ENCODE measurements around the gene ARID3A. TPM values are rescaled to one million over a fixed set of nuclear protein-coding genes. Genes with fewer than 3 reads are reported as not detected.

ARID3A gene
- total and polyA plus RNA-seq, 2 of the 13 experiments (the other 11 are each of a cell fraction or from before 2014, with no cell fraction given): 71.3 to 77.9 TPM

DNA sequence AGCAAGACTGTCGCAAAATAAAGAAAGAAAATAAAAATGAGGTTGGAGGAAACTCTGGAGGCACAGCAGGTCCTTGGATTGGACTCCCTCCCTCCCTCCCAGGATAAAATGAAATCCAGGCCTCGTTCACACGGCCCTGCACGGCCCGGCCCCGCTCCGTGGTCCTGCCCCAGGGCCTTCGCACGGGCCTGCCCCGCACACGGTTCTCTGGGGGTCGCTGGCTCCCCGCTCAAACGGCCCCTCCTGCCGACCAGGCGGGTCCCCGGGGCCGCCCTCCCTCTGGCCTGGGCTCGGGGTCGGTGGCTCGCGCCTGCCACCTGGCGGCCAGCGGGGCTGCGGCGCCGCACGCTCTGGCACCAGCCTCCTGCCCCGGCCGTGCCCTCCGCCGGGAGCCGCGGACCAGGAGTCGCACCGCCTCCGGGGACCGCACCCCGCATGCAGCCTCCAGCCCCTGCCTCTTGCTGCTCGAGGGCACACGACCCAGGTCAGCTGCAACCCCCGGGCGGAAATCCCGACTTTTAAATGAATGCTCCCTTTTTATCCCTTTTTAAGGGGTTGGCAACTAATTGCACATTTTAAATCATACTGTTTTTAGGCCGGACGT lies 56.8 kb downstream of the ARID3A start (continued):
- TF ChIP-seq, protein P1, sequence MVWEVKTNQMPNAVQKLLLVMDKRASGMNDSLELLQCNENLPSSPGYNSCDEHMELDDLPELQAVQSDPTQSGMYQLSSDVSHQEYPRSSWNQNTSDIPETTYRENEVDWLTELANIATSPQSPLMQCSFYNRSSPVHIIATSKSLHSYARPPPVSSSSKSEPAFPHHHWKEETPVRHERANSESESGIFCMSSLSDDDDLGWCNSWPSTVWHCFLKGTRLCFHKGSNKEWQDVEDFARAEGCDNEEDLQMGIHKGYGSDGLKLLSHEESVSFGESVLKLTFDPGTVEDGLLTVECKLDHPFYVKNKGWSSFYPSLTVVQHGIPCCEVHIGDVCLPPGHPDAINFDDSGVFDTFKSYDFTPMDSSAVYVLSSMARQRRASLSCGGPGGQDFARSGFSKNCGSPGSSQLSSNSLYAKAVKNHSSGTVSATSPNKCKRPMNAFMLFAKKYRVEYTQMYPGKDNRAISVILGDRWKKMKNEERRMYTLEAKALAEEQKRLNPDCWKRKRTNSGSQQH (CRISPR knock-in tag; IDR thresholded peaks at IDR 0.05; ENCODE audit: low read depth): peak; percentile 87
- TF ChIP-seq CC2D1A (CRISPR knock-in tag; IDR thresholded peaks at IDR 0.05): no peak
- no peak for TF ChIP-seq MAFG (CRISPR knock-in tag; IDR thresholded peaks at IDR 0.05)
- 0 out of 2 replicates have a peak, but pooled peaks have one; percentile 26 for TF ChIP-seq EED (CRISPR knock-in tag; IDR thresholded peaks at IDR 0.05)
- TF ChIP-seq RCOR2 (CRISPR knock-in tag; IDR thresholded peaks at IDR 0.05): no peak
- TF ChIP-seq ATF7-NPFF (CRISPR knock-in tag; IDR thresholded peaks at IDR 0.05; ENCODE audit: low read depth): peak; percentile 76; the same call in 1 of the 2 replicates
- TF ChIP-seq NAIF1 (CRISPR knock-in tag; IDR thresholded peaks at IDR 0.05; ENCODE audit: borderline replicate concordance): no peak
- no peak for TF ChIP-seq ZNF761 (CRISPR knock-in tag; conservative IDR thresholded peaks at IDR 0.05)
- no peak for TF ChIP-seq RELA (CRISPR knock-in tag; IDR thresholded peaks at IDR 0.05)
- no peak for TF ChIP-seq PCBP1 (IDR thresholded peaks at IDR 0.05; ENCODE audit: borderline replicate concordance, low read depth, low read length)
- TF ChIP-seq, protein P2, sequence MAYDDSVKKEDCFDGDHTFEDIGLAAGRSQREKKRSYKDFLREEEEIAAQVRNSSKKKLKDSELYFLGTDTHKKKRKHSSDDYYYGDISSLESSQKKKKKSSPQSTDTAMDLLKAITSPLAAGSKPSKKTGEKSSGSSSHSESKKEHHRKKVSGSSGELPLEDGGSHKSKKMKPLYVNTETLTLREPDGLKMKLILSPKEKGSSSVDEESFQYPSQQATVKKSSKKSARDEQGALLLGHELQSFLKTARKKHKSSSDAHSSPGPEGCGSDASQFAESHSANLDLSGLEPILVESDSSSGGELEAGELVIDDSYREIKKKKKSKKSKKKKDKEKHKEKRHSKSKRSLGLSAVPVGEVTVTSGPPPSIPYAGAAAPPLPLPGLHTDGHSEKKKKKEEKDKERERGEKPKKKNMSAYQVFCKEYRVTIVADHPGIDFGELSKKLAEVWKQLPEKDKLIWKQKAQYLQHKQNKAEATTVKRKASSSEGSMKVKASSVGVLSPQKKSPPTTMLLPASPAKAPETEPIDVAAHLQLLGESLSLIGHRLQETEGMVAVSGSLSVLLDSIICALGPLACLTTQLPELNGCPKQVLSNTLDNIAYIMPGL (CRISPR knock-in tag; IDR thresholded peaks at IDR 0.05; ENCODE audit: borderline replicate concordance in 1 of 2, low read depth in 1 of 2): peak; percentile 72 to 79; a peak in 2 of 4 replicates
- no peak for TF ChIP-seq ZNF335 (CRISPR knock-in tag; IDR thresholded peaks at IDR 0.05)
- 0 out of 2 replicates have a peak, but pooled peaks have one; percentile 19 for TF ChIP-seq BHLHE40 (IDR thresholded peaks at IDR 0.05; ENCODE audit: low read length)
- no peak; the same call in 1 of the 2 replicates for TF ChIP-seq AKAP8 (CRISPR knock-in tag; IDR thresholded peaks at IDR 0.05)
- TF ChIP-seq, protein P3, sequence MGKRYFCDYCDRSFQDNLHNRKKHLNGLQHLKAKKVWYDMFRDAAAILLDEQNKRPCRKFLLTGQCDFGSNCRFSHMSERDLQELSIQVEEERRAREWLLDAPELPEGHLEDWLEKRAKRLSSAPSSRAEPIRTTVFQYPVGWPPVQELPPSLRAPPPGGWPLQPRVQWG (CRISPR knock-in tag; IDR thresholded peaks at IDR 0.05; ENCODE audit: borderline replicate concordance, low read depth): no peak
- TF ChIP-seq PHF21A (CRISPR knock-in tag; IDR thresholded peaks at IDR 0.05): no peak; the same call in 1 of the 2 replicates
- TF ChIP-seq HNRNPL (IDR thresholded peaks at IDR 0.05; ENCODE audit: low read depth, low read length): 0 out of 2 replicates have a peak, but pooled peaks have one; percentile 27
- no peak for TF ChIP-seq CEBPG (CRISPR knock-in tag; IDR thresholded peaks at IDR 0.05)
- TF ChIP-seq REPIN1 (CRISPR knock-in tag; IDR thresholded peaks at IDR 0.05; ENCODE audit: borderline replicate concordance, low read depth): peak; percentile 53; the same call in 1 of the 2 replicates
- TF ChIP-seq NCOR1 (IDR thresholded peaks at IDR 0.05; ENCODE audit: borderline replicate concordance, low read length): no peak
- TF ChIP-seq, protein P4, sequence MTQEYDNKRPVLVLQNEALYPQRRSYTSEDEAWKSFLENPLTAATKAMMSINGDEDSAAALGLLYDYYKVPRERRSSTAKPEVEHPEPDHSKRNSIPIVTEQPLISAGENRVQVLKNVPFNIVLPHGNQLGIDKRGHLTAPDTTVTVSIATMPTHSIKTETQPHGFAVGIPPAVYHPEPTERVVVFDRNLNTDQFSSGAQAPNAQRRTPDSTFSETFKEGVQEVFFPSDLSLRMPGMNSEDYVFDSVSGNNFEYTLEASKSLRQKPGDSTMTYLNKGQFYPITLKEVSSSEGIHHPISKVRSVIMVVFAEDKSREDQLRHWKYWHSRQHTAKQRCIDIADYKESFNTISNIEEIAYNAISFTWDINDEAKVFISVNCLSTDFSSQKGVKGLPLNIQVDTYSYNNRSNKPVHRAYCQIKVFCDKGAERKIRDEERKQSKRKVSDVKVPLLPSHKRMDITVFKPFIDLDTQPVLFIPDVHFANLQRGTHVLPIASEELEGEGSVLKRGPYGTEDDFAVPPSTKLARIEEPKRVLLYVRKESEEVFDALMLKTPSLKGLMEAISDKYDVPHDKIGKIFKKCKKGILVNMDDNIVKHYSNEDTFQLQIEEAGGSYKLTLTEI (CRISPR knock-in tag; conservative IDR thresholded peaks at IDR 0.05): no peak
- TF ChIP-seq HES4 (CRISPR knock-in tag; IDR thresholded peaks at IDR 0.05; ENCODE audit: borderline replicate concordance): peak; percentile 80; the same call in 1 of the 2 replicates
- TF ChIP-seq, protein P5, sequence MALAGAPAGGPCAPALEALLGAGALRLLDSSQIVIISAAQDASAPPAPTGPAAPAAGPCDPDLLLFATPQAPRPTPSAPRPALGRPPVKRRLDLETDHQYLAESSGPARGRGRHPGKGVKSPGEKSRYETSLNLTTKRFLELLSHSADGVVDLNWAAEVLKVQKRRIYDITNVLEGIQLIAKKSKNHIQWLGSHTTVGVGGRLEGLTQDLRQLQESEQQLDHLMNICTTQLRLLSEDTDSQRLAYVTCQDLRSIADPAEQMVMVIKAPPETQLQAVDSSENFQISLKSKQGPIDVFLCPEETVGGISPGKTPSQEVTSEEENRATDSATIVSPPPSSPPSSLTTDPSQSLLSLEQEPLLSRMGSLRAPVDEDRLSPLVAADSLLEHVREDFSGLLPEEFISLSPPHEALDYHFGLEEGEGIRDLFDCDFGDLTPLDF (CRISPR knock-in tag; IDR thresholded peaks at IDR 0.05): no peak

Data from HepG2 (cell line).